SKM-1 (cell line): Measurements from ENCODE around the gene PLXNA4.
"Not testable (repeated sequence)": the region's sequence is repeated elsewhere in the genome, so short reads cannot be mapped to it uniquely, and the experiment has no call there.

Experiments
- DNase-seq: peaks from one replicate; lab custom pipeline; 2025; ENCODE audit not compliant: unreplicated experiment; lab: John Stamatoyannopoulos, UW

Gene PLXNA4

GRCh38 chr7:132398253-132398925 is 177.9 kb downstream of the PLXNA4 start:
- no peak for DNase-seq

- no peak for DNase-seq
Measured at GRCh38 chr7:132397070-132397469, 179.2 kb downstream of the PLXNA4 start.

GRCh38 chr7:132395361-132395760 is 180.9 kb downstream of the PLXNA4 start:
- DNase-seq: no peak

- no peak for DNase-seq
Measured at GRCh38 chr7:132394283-132395198, 181.7 kb downstream of the PLXNA4 start.

- no peak for DNase-seq
Measured at GRCh38 chr7:132393789-132394261, 182.4 kb downstream of the PLXNA4 start.

GRCh38 chr7:132392713-132393112 is 183.6 kb downstream of the PLXNA4 start:
- no peak for DNase-seq

- no peak for DNase-seq
Measured at GRCh38 chr7:132390705-132391104, 185.6 kb downstream of the PLXNA4 start.

- not testable (repeated sequence) for DNase-seq
Measured at GRCh38 chr7:132390049-132390448, 186.2 kb downstream of the PLXNA4 start.

GRCh38 chr7:132388688-132389087 is 187.6 kb downstream of the PLXNA4 start:
- DNase-seq: no peak

GRCh38 chr7:132387596-132387995 is 188.7 kb downstream of the PLXNA4 start:
- no peak for DNase-seq

GRCh38 chr7:132386201-132386681 is 190.0 kb downstream of the PLXNA4 start:
- no peak for DNase-seq

- DNase-seq: no peak
Measured at GRCh38 chr7:132383962-132384361, 192.3 kb downstream of the PLXNA4 start.

GRCh38 chr7:132381742-132382472 is 194.4 kb downstream of the PLXNA4 start:
- DNase-seq: no peak

GRCh38 chr7:132380059-132380458 is 196.2 kb downstream of the PLXNA4 start:
- DNase-seq: no peak

- no peak for DNase-seq
Measured at GRCh38 chr7:132379292-132379691, 197.0 kb downstream of the PLXNA4 start.

- no peak for DNase-seq
Measured at GRCh38 chr7:132377703-132378584, 198.3 kb downstream of the PLXNA4 start.

- DNase-seq: no peak
Measured at GRCh38 chr7:132377015-132377414, 199.3 kb downstream of the PLXNA4 start.

GRCh38 chr7:132376361-132377013 is 199.8 kb downstream of the PLXNA4 start:
- no peak for DNase-seq

GRCh38 chr7:132373879-132374278 is 202.4 kb downstream of the PLXNA4 start:
- no peak for DNase-seq

GRCh38 chr7:132373041-132373440 is 203.2 kb downstream of the PLXNA4 start:
- no peak for DNase-seq
